Measurements from ENCODE around the gene APOH. TPM values are rescaled to one million over a fixed set of nuclear protein-coding genes. Genes with fewer than 3 reads are reported as not detected.

The APOH gene
- total and polyA plus RNA-seq, 7 donors = 1.3 TPM; not detected in 6

GRCh38 chr17:66233023-66233753 lies 4.0 kb upstream of the APOH start:
- Histone ChIP-seq H3K27ac (no peak overlapping the region), H3K9me3 (no peaks in the 10 kb centered on the region), H3K4me3 (no peak overlapping the region), H3K27me3 (ENCODE audit: insufficient read depth in 3 of 3, low read length in 2 of 3) (no peaks in the 10 kb centered on the region), H3K4me1 (no peaks in the 10 kb centered on the region), H3K36me3 (ENCODE audit: insufficient read depth in 1 of 2, low read depth in 1 of 2) (no peaks in the 10 kb centered on the region)
- WGBS, 3 donors = 74 to 80% (median 75%) methylated on average over 8 of the region's 8 CpGs
- intact Hi-C loops (cut with DNase I) = no loop called here
- no peak for TF ChIP-seq CTCF (IDR thresholded peaks at IDR 0.05)
- ATAC-seq (no peak), DNase-seq (no peak)

- TF ChIP-seq CTCF (IDR thresholded peaks at IDR 0.05) = no peak
- ATAC-seq = no peak
- Histone ChIP-seq H3K36me3 (ENCODE audit: insufficient read depth in 1 of 2, low read depth in 1 of 2) (no peaks in the 10 kb centered on the region), H3K27ac (no peak overlapping the region), H3K4me3 (no peak overlapping the region), H3K4me1 (no peaks in the 10 kb centered on the region), H3K9me3 (no peaks in the 10 kb centered on the region), H3K27me3 (ENCODE audit: insufficient read depth in 3 of 3, low read length in 2 of 3) (no peaks in the 10 kb centered on the region)
- no peak for DNase-seq
- WGBS, 3 donors = 71 to 83% (median 77%) methylated on average over 4 of the region's 4 CpGs
- intact Hi-C loops (cut with DNase I) = no loop called here
Measured at GRCh38 chr17:66230922-66231591, 1.8 kb upstream of the APOH start.

- ATAC-seq (no peak), DNase-seq (no peak)
- H3K27me3 ChIP-seq (ENCODE audit: insufficient read depth in 3 of 3, low read length in 2 of 3) = no peaks in the 10 kb centered on the region
- H3K4me3 ChIP-seq = no peak overlapping the region
- no peak overlapping the region for H3K27ac ChIP-seq
- H3K36me3 ChIP-seq (ENCODE audit: insufficient read depth in 1 of 2, low read depth in 1 of 2) = no peaks in the 10 kb centered on the region
- WGBS, 3 donors = 82 to 84% (median 83%) methylated on average over 4 of the region's 4 CpGs
- intact Hi-C loops (cut with DNase I) = no loop called here
- no peaks in the 10 kb centered on the region for H3K9me3 ChIP-seq
- no peak for TF ChIP-seq CTCF (IDR thresholded peaks at IDR 0.05)
- H3K4me1 ChIP-seq = no peaks in the 10 kb centered on the region
Measured at GRCh38 chr17:66229783-66230538, 746 bp upstream of the APOH start.

GRCh38 chr17:66227212-66228045 lies 1.8 kb downstream of the APOH start:
- intact Hi-C loops (cut with DNase I) = no loop called here

More at GRCh38 chr17:66227212-66228045, 1.8 kb downstream of the APOH start:
- DNase-seq = no peak
- Histone ChIP-seq H3K9me3 (no peaks in the 10 kb centered on the region), H3K4me1 (no peaks in the 10 kb centered on the region), H3K27me3 (ENCODE audit: insufficient read depth in 3 of 3, low read length in 2 of 3) (peaks cover 0 to 5% (median 0%) of the 10 kb centered on the region in 3 donors), H3K36me3 (ENCODE audit: insufficient read depth in 1 of 2, low read depth in 1 of 2) (no peaks in the 10 kb centered on the region), H3K4me3 (no peak overlapping the region), H3K27ac (no peak overlapping the region)
- no peak for ATAC-seq
- TF ChIP-seq CTCF (IDR thresholded peaks at IDR 0.05) = no peak
- 84 to 87% (median 85%) methylated on average over 4 of the region's 4 CpGs for WGBS, 3 donors
